ENCODE measurements around the gene CLC. TPM values are rescaled to one million over a fixed set of nuclear protein-coding genes. Genes with fewer than 3 reads are reported as not detected.

The CLC gene
- total RNA-seq, 1 donor from 2014 or later: not detected

DNA sequence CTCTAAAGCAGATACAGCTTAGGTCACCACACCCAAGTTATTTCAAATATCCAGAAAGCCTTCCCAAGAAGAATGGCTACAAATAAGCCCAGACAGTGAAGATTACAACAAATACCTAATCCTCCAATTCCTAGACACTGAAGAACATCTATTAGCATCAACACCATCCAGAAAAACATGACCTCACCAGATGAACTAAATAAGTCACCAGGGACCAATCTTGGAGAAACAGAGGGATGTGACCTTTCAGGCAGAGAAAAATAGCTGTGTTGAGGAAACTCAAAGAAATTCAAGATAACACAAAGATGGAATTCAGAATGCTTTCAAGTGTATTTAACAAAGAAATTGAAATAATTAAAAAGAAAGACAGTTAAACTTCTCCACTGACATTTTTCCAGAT lies 15.0 kb upstream of the CLC start:
- Mint-ChIP-seq H3K27ac (ENCODE audit: unreplicated experiment) (no peak overlapping the region), H3K4me1 (ENCODE audit: low read depth) (no peaks in the 10 kb centered on the region), H3K4me3 (ENCODE audit: unreplicated experiment) (no peak overlapping the region), H3K27me3 (ENCODE audit: low read depth) (peaks cover 12% of the 10 kb centered on the region), H3K9me3 (ENCODE audit: low read depth) (no peaks in the 10 kb centered on the region), H3K36me3 (ENCODE audit: low read depth) (no peaks in the 10 kb centered on the region)
- DNase-seq (ENCODE audit: low spot score): no peak
- TF ChIP-seq, protein P1, sequence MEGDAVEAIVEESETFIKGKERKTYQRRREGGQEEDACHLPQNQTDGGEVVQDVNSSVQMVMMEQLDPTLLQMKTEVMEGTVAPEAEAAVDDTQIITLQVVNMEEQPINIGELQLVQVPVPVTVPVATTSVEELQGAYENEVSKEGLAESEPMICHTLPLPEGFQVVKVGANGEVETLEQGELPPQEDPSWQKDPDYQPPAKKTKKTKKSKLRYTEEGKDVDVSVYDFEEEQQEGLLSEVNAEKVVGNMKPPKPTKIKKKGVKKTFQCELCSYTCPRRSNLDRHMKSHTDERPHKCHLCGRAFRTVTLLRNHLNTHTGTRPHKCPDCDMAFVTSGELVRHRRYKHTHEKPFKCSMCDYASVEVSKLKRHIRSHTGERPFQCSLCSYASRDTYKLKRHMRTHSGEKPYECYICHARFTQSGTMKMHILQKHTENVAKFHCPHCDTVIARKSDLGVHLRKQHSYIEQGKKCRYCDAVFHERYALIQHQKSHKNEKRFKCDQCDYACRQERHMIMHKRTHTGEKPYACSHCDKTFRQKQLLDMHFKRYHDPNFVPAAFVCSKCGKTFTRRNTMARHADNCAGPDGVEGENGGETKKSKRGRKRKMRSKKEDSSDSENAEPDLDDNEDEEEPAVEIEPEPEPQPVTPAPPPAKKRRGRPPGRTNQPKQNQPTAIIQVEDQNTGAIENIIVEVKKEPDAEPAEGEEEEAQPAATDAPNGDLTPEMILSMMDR (IDR thresholded peaks at IDR 0.05): no peak

- DNase-seq (ENCODE audit: low spot score): no peak
- no peaks in the 10 kb centered on the region for H3K4me1 Mint-ChIP-seq (ENCODE audit: low read depth)
- TF ChIP-seq, protein P1 (IDR thresholded peaks at IDR 0.05): no peak
- no peak overlapping the region for H3K27ac Mint-ChIP-seq (ENCODE audit: unreplicated experiment)
- H3K27me3 Mint-ChIP-seq (ENCODE audit: low read depth): peaks cover 12% of the 10 kb centered on the region
- no peaks in the 10 kb centered on the region for H3K36me3 Mint-ChIP-seq (ENCODE audit: low read depth)
- H3K9me3 Mint-ChIP-seq (ENCODE audit: low read depth): no peaks in the 10 kb centered on the region
- no peak overlapping the region for H3K4me3 Mint-ChIP-seq (ENCODE audit: unreplicated experiment)
Measured at GRCh38 chr19:39752390-39752789, 14.6 kb upstream of the CLC start.

DNA sequence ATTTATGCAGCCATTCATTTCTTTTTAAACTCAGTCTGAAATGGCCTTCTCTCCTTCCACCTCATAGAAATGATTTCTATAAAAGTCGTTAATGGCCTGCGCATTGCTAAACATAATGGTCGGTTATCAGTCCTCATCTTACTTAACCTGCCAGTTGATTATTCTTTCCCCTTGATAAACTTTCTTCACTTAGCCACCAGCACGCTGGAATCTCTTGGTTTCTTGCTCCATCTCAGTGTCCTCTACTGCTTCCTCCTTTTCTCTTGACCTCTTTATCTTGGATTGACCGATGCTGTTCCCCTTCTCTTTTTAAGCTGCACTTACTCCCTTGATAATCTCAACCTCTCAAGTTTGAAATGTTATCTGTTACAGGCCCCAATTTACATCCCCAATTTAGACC lies 12.2 kb upstream of the CLC start:
- no peaks in the 10 kb centered on the region for H3K36me3 Mint-ChIP-seq (ENCODE audit: low read depth)
- TF ChIP-seq, protein P1 (IDR thresholded peaks at IDR 0.05): no peak
- H3K27ac Mint-ChIP-seq (ENCODE audit: unreplicated experiment): no peak overlapping the region
- H3K4me1 Mint-ChIP-seq (ENCODE audit: low read depth): no peaks in the 10 kb centered on the region
- H3K9me3 Mint-ChIP-seq (ENCODE audit: low read depth): no peaks in the 10 kb centered on the region
- no peak for DNase-seq (ENCODE audit: low spot score)
- H3K27me3 Mint-ChIP-seq (ENCODE audit: low read depth): peaks cover 5% of the 10 kb centered on the region
- no peak overlapping the region for H3K4me3 Mint-ChIP-seq (ENCODE audit: unreplicated experiment)

- Mint-ChIP-seq H3K4me3 (ENCODE audit: unreplicated experiment) (no peak overlapping the region), H3K4me1 (ENCODE audit: low read depth) (no peaks in the 10 kb centered on the region), H3K27me3 (ENCODE audit: low read depth) (peaks cover 13% of the 10 kb centered on the region), H3K9me3 (ENCODE audit: low read depth) (no peaks in the 10 kb centered on the region), H3K27ac (ENCODE audit: unreplicated experiment) (no peak overlapping the region), H3K36me3 (ENCODE audit: low read depth) (no peaks in the 10 kb centered on the region)
- no peak for DNase-seq (ENCODE audit: low spot score)
- TF ChIP-seq, protein P1 (IDR thresholded peaks at IDR 0.05): no peak
Measured at GRCh38 chr19:39746836-39747529, 9.2 kb upstream of the CLC start.

- Mint-ChIP-seq H3K36me3 (ENCODE audit: low read depth) (no peaks in the 10 kb centered on the region), H3K27me3 (ENCODE audit: low read depth) (peaks cover 13% of the 10 kb centered on the region), H3K9me3 (ENCODE audit: low read depth) (no peaks in the 10 kb centered on the region), H3K4me3 (ENCODE audit: unreplicated experiment) (no peak overlapping the region), H3K27ac (ENCODE audit: unreplicated experiment) (no peak overlapping the region), H3K4me1 (ENCODE audit: low read depth) (no peaks in the 10 kb centered on the region)
- no peak for DNase-seq (ENCODE audit: low spot score)
- TF ChIP-seq, protein P1 (IDR thresholded peaks at IDR 0.05): no peak
Measured at GRCh38 chr19:39745643-39746042, 7.8 kb upstream of the CLC start.

Data from chondrocyte (in vitro differentiated cells).